OCI-LY1 (cell line): ENCODE measurements around the gene HES2.

Source experiments
- EZH2 ChIP-seq: fragments of 200-600 bp; sonication (generic), shearing (Covaris generic); IDR thresholded peaks from 2 replicates; pipeline ENCODE4 v1.8.0; 2017; ENCODE audit warnings: borderline replicate concordance, mixed run types, mild to moderate bottlenecking, antibody characterized with exemption, low read length, moderate library complexity, mixed read lengths
- TF ChIP-seq, protein P1 (sequence below): fragments of 200-600 bp; sonication (generic), shearing (Covaris generic); IDR thresholded peaks from 2 replicates; pipeline ENCODE4 v1.5.1; 2017; ENCODE audit warnings: mild to moderate bottlenecking, antibody characterized with exemption, low read length, moderate library complexity, mixed read lengths

DNA sequence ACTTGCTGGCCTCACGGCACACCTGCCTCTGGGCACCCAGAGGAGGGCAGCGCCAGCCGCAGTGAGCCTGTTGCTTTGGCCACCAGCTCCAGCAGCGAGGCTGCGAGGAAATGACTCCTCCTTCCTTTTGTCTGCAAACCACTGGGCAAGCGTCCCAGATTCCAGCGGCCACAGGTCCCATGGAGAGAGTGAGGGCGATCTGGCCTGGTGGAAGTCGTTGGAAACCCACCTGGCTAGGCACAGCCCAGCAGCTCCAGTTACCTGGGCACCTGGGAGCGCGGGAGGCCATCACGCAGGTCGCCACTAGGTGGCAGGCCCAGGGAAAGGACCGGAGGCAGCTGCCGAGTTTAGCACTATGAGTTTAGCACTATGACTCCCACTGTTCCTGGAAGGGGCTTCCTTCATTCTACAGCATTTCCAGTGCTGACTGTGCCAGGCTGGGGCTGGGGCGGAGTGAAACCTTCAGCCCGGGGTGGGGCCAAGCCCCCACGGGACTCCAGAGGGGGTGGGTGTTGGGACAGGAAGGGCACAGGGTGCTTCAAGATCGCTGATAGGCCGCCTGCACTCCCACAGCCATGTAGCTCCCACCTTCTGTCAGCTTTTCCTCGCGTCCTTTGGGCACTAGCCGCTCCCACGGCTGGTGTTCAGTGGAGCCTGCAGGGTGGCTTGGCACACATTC lies 3.7 kb upstream of the HES2 start:
- TF ChIP-seq, protein P1, sequence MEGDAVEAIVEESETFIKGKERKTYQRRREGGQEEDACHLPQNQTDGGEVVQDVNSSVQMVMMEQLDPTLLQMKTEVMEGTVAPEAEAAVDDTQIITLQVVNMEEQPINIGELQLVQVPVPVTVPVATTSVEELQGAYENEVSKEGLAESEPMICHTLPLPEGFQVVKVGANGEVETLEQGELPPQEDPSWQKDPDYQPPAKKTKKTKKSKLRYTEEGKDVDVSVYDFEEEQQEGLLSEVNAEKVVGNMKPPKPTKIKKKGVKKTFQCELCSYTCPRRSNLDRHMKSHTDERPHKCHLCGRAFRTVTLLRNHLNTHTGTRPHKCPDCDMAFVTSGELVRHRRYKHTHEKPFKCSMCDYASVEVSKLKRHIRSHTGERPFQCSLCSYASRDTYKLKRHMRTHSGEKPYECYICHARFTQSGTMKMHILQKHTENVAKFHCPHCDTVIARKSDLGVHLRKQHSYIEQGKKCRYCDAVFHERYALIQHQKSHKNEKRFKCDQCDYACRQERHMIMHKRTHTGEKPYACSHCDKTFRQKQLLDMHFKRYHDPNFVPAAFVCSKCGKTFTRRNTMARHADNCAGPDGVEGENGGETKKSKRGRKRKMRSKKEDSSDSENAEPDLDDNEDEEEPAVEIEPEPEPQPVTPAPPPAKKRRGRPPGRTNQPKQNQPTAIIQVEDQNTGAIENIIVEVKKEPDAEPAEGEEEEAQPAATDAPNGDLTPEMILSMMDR = peak; percentile 90
- TF ChIP-seq EZH2 = no peak
